ENCODE results near the gene EIF4E3. TPM values are rescaled to one million over a fixed set of nuclear protein-coding genes. Genes with fewer than 3 reads are reported as not detected.

EIF4E3 gene
- total RNA-seq, 1 experiment from 2014 or later: 2.2 TPM

DNA sequence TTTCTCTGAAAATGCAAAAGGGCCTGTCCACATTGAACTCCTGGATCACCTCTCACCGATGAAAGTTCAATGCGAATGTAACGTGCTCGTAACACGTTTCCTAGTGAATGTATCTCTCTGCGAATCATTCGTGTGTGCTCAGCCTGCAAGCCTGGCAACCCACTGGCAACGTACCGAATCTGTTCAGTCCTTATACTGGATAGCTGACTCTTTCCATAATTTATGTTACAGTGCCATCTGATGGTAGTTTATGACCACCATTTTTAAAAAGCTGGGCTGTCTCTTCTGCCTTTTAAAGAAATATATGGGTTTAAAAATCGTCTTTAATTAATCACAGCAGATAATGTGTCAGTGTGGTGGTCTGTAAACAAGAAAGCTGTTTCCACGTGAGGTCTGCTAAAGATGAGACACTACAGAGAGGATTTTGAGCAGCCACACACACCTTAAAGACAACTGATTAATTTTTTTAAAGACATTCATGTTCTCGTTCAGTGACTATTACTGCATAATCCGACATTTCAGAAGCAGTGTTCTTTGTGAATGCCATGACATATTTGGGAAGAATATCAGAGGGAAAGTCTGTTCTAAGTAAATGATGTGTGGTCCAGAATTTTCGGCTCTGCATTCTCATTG lies 72.3 kb downstream of the EIF4E3 start:
- Histone ChIP-seq H3K4me1 (ENCODE audit: insufficient read depth, low read length) (peaks cover 14% of the 10 kb centered on the region), H4K20me1 (ENCODE audit: low read length) (no peaks in the 10 kb centered on the region), H3K4me3 (ENCODE audit: low read length) (peak overlapping the region; percentile 31; the same call in 1 of the 2 replicates), H3K27ac (ENCODE audit: low read length) (no peak overlapping the region), H3K9ac (ENCODE audit: low read length) (no peak overlapping the region), H3K36me3 (ENCODE audit: low read depth, low read length) (no peaks in the 10 kb centered on the region), H3F3A (ENCODE audit: low read length, unreplicated experiment) (no peaks in the 10 kb centered on the region), H3K79me2 (ENCODE audit: low read length) (no peaks in the 10 kb centered on the region), H3K27me3 (ENCODE audit: low read length) (no peaks in the 10 kb centered on the region), H3K4me2 (ENCODE audit: low read length) (peak overlapping the region; percentile 61), H3K9me3 (ENCODE audit: low read length) (no peaks in the 10 kb centered on the region), H3K9me2 (replicated peaks; ENCODE audit: low read length) (no peaks in the 10 kb centered on the region), H2AFZ (ENCODE audit: low read length) (peak overlapping the region; percentile 61)
- ChIA-PET CTCF (interaction anchor here (0.5 to 0.6 kb wide), 4 partner anchors 120 to 1103 kb away, joined by 3 read pairs; no protein-coding TSS in a partner anchor), POLR2A (ENCODE audit: unreplicated experiment) (interaction anchor here (0.6 kb wide), 1 partner anchor 1579 kb away, joined by 4 read pairs; no protein-coding TSS in a partner anchor)
- DNase-seq (peak; percentile 76), ATAC-seq (peak; percentile 76)
- no TSS peak for BruUV-seq (replicated peaks)
- intact Hi-C loops (cut with micrococcal nuclease): loop anchor here (1.0 to 10.0 kb wide), 8 partner anchors 68 to 1588 kb away; no protein-coding TSS in a partner anchor
- no peak for TF ChIP-seq EZH2phosphoT487 (IDR thresholded peaks at IDR 0.05; ENCODE audit: borderline replicate concordance, low read length)
- TF ChIP-seq, protein P1, sequence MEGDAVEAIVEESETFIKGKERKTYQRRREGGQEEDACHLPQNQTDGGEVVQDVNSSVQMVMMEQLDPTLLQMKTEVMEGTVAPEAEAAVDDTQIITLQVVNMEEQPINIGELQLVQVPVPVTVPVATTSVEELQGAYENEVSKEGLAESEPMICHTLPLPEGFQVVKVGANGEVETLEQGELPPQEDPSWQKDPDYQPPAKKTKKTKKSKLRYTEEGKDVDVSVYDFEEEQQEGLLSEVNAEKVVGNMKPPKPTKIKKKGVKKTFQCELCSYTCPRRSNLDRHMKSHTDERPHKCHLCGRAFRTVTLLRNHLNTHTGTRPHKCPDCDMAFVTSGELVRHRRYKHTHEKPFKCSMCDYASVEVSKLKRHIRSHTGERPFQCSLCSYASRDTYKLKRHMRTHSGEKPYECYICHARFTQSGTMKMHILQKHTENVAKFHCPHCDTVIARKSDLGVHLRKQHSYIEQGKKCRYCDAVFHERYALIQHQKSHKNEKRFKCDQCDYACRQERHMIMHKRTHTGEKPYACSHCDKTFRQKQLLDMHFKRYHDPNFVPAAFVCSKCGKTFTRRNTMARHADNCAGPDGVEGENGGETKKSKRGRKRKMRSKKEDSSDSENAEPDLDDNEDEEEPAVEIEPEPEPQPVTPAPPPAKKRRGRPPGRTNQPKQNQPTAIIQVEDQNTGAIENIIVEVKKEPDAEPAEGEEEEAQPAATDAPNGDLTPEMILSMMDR (conservative IDR thresholded peaks at IDR 0.05; ENCODE audit: low read depth, low read length): peak; percentile 90

DNA sequence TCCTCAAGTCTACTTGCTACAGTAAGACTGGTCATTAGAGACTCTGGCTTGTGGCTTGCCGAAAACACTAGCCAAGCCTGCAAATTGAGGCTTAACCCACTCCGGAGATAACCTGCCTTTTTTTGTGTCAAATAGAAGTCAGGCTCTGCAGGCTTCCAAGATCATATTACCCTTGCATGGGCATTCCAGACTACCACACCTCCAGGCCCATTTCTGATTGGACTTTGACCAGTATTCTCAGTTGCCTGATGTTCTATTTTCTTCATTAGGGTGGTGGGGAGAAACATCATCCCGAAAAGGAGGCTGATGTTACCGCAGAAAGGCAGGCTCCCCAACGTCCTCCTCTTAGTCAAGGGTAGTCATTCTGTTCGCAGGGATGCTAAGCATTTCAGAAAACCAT lies 73.6 kb downstream of the EIF4E3 start:
- Histone ChIP-seq H3K4me3 (ENCODE audit: low read length) (no peak overlapping the region), H4K20me1 (ENCODE audit: low read length) (no peaks in the 10 kb centered on the region), H3K27ac (ENCODE audit: low read length) (no peak overlapping the region), H3F3A (ENCODE audit: low read length, unreplicated experiment) (no peaks in the 10 kb centered on the region), H3K36me3 (ENCODE audit: low read depth, low read length) (no peaks in the 10 kb centered on the region), H3K27me3 (ENCODE audit: low read length) (no peaks in the 10 kb centered on the region), H3K79me2 (ENCODE audit: low read length) (no peaks in the 10 kb centered on the region), H3K4me1 (ENCODE audit: insufficient read depth, low read length) (peaks cover 15% of the 10 kb centered on the region), H3K9ac (ENCODE audit: low read length) (no peak overlapping the region), H3K9me2 (replicated peaks; ENCODE audit: low read length) (no peaks in the 10 kb centered on the region), H3K4me2 (ENCODE audit: low read length) (no peak overlapping the region), H2AFZ (ENCODE audit: low read length) (no peak overlapping the region), H3K9me3 (ENCODE audit: low read length) (no peaks in the 10 kb centered on the region)
- TF ChIP-seq EZH2phosphoT487 (IDR thresholded peaks at IDR 0.05; ENCODE audit: borderline replicate concordance, low read length) (no peak), EZH2 (IDR thresholded peaks at IDR 0.05; ENCODE audit: low read length, unreplicated experiment) (no peak)
- TF ChIP-seq, protein P1 (conservative IDR thresholded peaks at IDR 0.05; ENCODE audit: low read depth, low read length): no peak
- BruUV-seq (replicated peaks): no TSS peak
- ChIA-PET CTCF (no interaction called here), POLR2A (ENCODE audit: unreplicated experiment) (interaction anchor here (0.5 kb wide), 1 partner anchor 316 kb away, joined by 21 read pairs; no protein-coding TSS in a partner anchor)
- intact Hi-C loops (cut with micrococcal nuclease): loop anchor here (1.0 to 10.0 kb wide), 7 partner anchors 67 to 1587 kb away; no protein-coding TSS in a partner anchor
- DNase-seq (no peak), ATAC-seq (peak; percentile 29; the same call in 1 of the 2 replicates)

DNA sequence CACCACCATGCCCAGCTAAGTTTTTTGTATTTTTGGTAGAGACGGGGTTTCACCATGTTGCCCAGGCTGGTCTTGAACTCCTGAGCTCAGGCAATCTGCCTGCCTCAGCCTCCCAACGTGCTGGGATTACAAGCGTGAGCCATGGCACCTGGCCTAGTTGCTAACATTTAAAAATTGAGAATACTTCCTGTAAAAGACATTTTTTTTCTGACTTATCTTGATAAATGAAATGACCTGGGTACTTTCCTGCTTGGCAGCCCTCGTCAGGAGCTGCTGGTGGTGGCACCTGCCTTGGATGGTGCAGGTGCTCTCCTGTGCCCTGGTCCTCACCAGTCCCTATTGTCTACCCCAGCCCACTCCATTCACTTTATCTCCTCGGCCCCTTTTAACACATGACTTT lies 74.8 kb downstream of the EIF4E3 start:
- CTCF ChIA-PET: no interaction called here
- intact Hi-C loops (cut with micrococcal nuclease): loop anchor here (10.0 kb wide), 3 partner anchors 256 to 1586 kb away; no protein-coding TSS in a partner anchor

More for the DNA sequence above, 74.8 kb downstream of the EIF4E3 start:
- DNase-seq (no peak), ATAC-seq (no peak)
- H3K36me3 ChIP-seq (ENCODE audit: low read depth, low read length): no peaks in the 10 kb centered on the region
- peaks cover 15% of the 10 kb centered on the region for H3K4me1 ChIP-seq (ENCODE audit: insufficient read depth, low read length)
- TF ChIP-seq EZH2 (IDR thresholded peaks at IDR 0.05; ENCODE audit: low read length, unreplicated experiment) (no peak), EZH2phosphoT487 (IDR thresholded peaks at IDR 0.05; ENCODE audit: borderline replicate concordance, low read length) (no peak)
- TF ChIP-seq, protein P1 (conservative IDR thresholded peaks at IDR 0.05; ENCODE audit: low read depth, low read length): no peak
- H3K4me2 ChIP-seq (ENCODE audit: low read length): no peak overlapping the region
- no peak overlapping the region for H2AFZ ChIP-seq (ENCODE audit: low read length)
- BruUV-seq (replicated peaks): no TSS peak
- no peak overlapping the region for H3K27ac ChIP-seq (ENCODE audit: low read length)
- no peak overlapping the region for H3K4me3 ChIP-seq (ENCODE audit: low read length)
- H3K9me2 ChIP-seq (replicated peaks; ENCODE audit: low read length): no peaks in the 10 kb centered on the region
- H3K27me3 ChIP-seq (ENCODE audit: low read length): no peaks in the 10 kb centered on the region
- no peak overlapping the region for H3K9ac ChIP-seq (ENCODE audit: low read length)
- no peaks in the 10 kb centered on the region for H3F3A ChIP-seq (ENCODE audit: low read length, unreplicated experiment)
- no peaks in the 10 kb centered on the region for H4K20me1 ChIP-seq (ENCODE audit: low read length)
- POLR2A ChIA-PET (ENCODE audit: unreplicated experiment): no interaction called here
- no peaks in the 10 kb centered on the region for H3K9me3 ChIP-seq (ENCODE audit: low read length)
- no peaks in the 10 kb centered on the region for H3K79me2 ChIP-seq (ENCODE audit: low read length)
